Lower lobe of right lung (tissue), 2 donors: ENCODE data around the gene PKP3. TPM values are rescaled to one million over a fixed set of nuclear protein-coding genes. Genes with fewer than 3 reads are reported as not detected.
A peak's percentile ranks its signal among the peaks of the same experiment; 100 is the strongest.

Experiments
- ATAC-seq, 2 donors: fragments of 200-7000 bp; cut with Tn5 transposase; one replicate each; pipeline ENCODE4 v1.9.1; 2020 to 2022; ENCODE audit warnings: mild to moderate bottlenecking in 2 of 2, moderate library complexity in 2 of 2
- DNase-seq: peaks from one replicate; pipeline ENCODE4 v3.0.0-alpha.2; 2020
- H3K27ac ChIP-seq: fragments of 200-600 bp; one replicate; pipeline ENCODE4 v1.8.0; 2022
- H3K27me3 ChIP-seq: fragments of 200-600 bp; one replicate; pipeline ENCODE4 v1.8.0; 2022; ENCODE audit warnings: low read depth
- H3K36me3 ChIP-seq: fragments of 200-600 bp; one replicate; pipeline ENCODE4 v1.8.0; 2022; ENCODE audit warnings: mild to moderate bottlenecking
- H3K4me1 ChIP-seq: fragments of 200-600 bp; one replicate; pipeline ENCODE4 v1.8.0; 2022
- H3K4me3 ChIP-seq: fragments of 200-600 bp; one replicate; pipeline ENCODE4 v1.8.0; 2022; ENCODE audit warnings: mild to moderate bottlenecking
- H3K9me3 ChIP-seq: fragments of 200-600 bp; one replicate; pipeline ENCODE4 v1.8.0; 2022
- CTCF ChIP-seq: fragments of 200-600 bp; IDR thresholded peaks from one replicate; pipeline ENCODE4 v1.8.0; 2022; ENCODE audit warnings: antibody characterized with exemption, mild to moderate bottlenecking
- intact Hi-C: fragments of 100-400 bp; cut with DNase I; formaldehyde crosslinking; loops from one replicate; pipeline ENCODE4 v1.11.0; 2022
- total RNA-seq: library from RNA; stranded (reverse); fragmentation: NEBNext Ultra II Directional; extraction: Animal tissue kit (Norgen Biotek cat#: 25700); gene quantifications from one replicate; pipeline ENCODE4 v1.2.1, GENCODE V29; 2021
- donor health status: DM: no; HTN: yes; CAD: no; lungs with severe emphysema.

The PKP3 gene
- total RNA-seq, 1 donor from 2014 or later: 23.1 TPM

DNA sequence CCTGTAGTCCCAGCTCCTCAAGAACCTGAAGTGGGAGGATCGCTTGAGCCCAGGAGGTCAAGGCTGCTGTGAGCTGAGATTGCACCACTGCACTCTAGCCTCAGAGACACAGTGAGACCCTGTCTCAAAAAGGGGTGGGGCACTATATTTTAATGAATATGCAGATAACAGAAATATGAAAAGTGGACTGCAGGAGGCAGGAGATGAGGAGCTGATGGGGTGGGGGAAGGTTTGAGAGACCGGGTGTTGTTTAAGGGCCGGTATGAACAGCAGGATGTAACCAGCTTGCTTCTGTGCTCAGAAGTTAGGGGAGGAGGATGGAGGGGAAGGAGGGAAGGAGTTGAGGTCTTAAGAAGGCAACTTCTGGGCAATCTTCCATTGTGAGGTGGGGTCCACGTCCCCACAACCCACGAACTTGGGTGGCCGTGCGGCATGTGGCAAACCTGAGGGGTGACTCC lies 26.0 kb upstream of the PKP3 start:
- TF ChIP-seq CTCF: no peak
- no peak for DNase-seq
- Histone ChIP-seq H3K27ac (no peak overlapping the region), H3K27me3 (peaks cover 54% of the 10 kb centered on the region), H3K9me3 (no peaks in the 10 kb centered on the region), H3K36me3 (no peaks in the 10 kb centered on the region), H3K4me3 (no peak overlapping the region), H3K4me1 (peaks cover 10% of the 10 kb centered on the region)
- intact Hi-C loops: no loop called here
- no peak for ATAC-seq

GRCh38 chr11:368414-369335 lies 25.3 kb upstream of the PKP3 start:
- peak in 1 of 2 donors; percentile 23 for ATAC-seq
- intact Hi-C loops: no loop called here
- H3K27me3 ChIP-seq: peaks cover 54% of the 10 kb centered on the region
- H3K36me3 ChIP-seq: no peaks in the 10 kb centered on the region
- no peak overlapping the region for H3K27ac ChIP-seq
- peaks cover 10% of the 10 kb centered on the region for H3K4me1 ChIP-seq
- peak; percentile 41 for DNase-seq
- H3K9me3 ChIP-seq: no peaks in the 10 kb centered on the region
- no peak for TF ChIP-seq CTCF
- H3K4me3 ChIP-seq: no peak overlapping the region

GRCh38 chr11:369336-370018 lies 24.5 kb upstream of the PKP3 start, which contains the start of gene B4GALNT4:
Gene B4GALNT4 (plus strand): TSS chr11:369499. CDS start chr11:369804, 305 bp downstream.
- H3K27me3 ChIP-seq: peaks cover 52% of the 10 kb centered on the region
- ATAC-seq: peak in 1 of 2 donors; percentile 19
- peak; percentile 22 for DNase-seq
- no peak within 1 kb of the TSS for H3K27ac ChIP-seq
- peaks cover 10% of the 10 kb centered on the region for H3K4me1 ChIP-seq
- H3K4me3 ChIP-seq: no peak within 1 kb of the TSS
- TF ChIP-seq CTCF: no peak
- H3K9me3 ChIP-seq: no peaks in the 10 kb centered on the region
- H3K36me3 ChIP-seq: no peaks in the 10 kb centered on the region
- intact Hi-C loops: no loop called here

DNA sequence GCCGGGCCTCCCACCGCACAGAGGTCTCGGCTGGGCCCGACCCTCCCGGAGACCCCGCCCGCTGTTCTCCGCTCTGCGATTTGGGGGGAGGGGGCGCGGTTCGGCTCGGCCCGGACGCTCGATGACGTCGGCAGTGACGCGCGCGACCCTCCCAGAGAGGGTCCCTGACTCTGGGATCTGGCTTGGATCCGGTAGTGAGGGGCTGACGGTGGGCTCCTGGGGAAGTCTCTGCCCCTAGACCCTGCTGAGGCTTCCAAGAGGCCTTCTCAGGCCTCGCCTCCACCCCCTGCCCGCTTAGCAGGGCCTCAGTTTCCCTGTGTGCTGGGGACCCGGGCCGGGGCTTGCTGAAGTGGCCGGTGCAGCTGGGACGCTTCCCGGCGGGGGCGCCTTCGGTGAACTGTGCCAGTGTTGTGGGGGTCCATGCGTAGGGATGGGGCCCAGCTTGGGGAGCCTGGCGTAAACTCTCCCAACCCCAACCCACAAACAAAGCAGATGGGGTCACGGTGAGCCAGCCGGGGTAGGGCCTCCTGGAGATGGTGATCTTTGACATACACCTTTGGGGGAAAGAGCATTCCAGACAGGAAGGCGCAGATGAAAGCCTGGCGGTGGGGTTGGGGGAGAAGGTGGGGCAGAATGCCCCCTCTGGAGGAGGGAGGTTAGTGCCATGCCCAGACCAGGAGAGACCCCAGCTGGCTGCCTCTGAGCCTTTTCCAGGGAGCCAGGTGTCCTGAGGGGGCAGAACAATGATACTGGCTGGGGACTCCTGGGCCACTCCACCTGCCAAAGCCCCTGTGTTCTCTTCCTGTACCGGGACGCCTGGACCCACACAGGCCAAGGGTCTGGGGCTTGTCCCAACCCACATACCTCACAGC lies 23.7 kb upstream of the PKP3 start:
- DNase-seq: peak; percentile 28
- no peak for TF ChIP-seq CTCF
- peaks cover 10% of the 10 kb centered on the region for H3K4me1 ChIP-seq

DNA sequence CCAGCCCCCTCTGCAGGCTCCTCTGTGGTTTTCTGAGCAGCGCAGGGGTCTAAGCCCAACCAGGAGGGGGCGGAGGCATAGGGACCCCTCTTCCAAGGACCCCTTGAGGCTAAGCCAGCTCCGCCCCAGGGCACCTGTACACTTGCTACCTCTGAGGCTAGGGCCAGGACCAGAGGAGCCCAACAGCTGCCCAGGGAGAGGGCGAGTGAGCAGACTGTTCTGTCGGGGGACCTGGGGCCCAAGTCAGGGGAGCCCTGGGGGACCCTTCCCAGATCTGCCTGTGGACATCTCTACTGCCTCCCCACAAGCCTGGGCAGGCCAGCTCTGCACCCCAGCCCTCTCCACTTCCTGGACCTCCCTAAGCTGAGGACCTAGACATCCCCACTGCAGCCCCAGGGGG lies 23.0 kb upstream of the PKP3 start:
- Histone ChIP-seq H3K4me1 (peaks cover 10% of the 10 kb centered on the region), H3K9me3 (no peaks in the 10 kb centered on the region), H3K27me3 (peaks cover 44% of the 10 kb centered on the region), H3K4me3 (no peak overlapping the region), H3K27ac (no peak overlapping the region), H3K36me3 (no peaks in the 10 kb centered on the region)
- DNase-seq (peak; percentile 35), ATAC-seq (no peak)
- no peak for TF ChIP-seq CTCF
- intact Hi-C loops: no loop called here

More for the DNA sequence above, 23.7 kb upstream of the PKP3 start:
- ATAC-seq: no peak
- no peak overlapping the region for H3K27ac ChIP-seq
- H3K36me3 ChIP-seq: no peaks in the 10 kb centered on the region
- no peak overlapping the region for H3K4me3 ChIP-seq
- intact Hi-C loops: no loop called here
- H3K9me3 ChIP-seq: no peaks in the 10 kb centered on the region
- H3K27me3 ChIP-seq: peaks cover 46% of the 10 kb centered on the region
